Peyer's patch (tissue), 4 donors: ENCODE measurements around the gene SOX8. TPM values are rescaled to one million over a fixed set of nuclear protein-coding genes. Genes with fewer than 3 reads are reported as not detected.
A peak's percentile ranks its signal among the peaks of the same experiment; 100 is the strongest.

ENCODE experiments used
- DNase-seq, 3 donors: peaks; one replicate each; pipeline ENCODE4 v3.0.0-alpha.2; 2017 to 2019
- H3K27ac ChIP-seq, 4 donors: fragments of 200-600 bp; sonication (generic); one replicate each; pipeline ENCODE4 v1.5.1; 2016 to 2019
- H3K27me3 ChIP-seq, 2 donors: fragments of 200-600 bp; sonication (generic); one replicate each; pipeline ENCODE4 v1.5.1; 2019
- H3K36me3 ChIP-seq, 3 donors: fragments of 200-600 bp; sonication (generic); one replicate each; pipeline ENCODE4 v1.5.1; 2016 to 2019
- H3K4me1 ChIP-seq, 4 donors: fragments of 200-600 bp; sonication (generic); one replicate each; pipeline ENCODE4 v1.5.1; 2016 to 2019
- H3K4me3 ChIP-seq, 4 donors: fragments of 200-600 bp; sonication (generic); 1 replicate in 3 of 4; 2 replicates in 1 of 4; pipeline ENCODE4 v1.5.1; 2016 to 2019; ENCODE audit warnings: mild to moderate bottlenecking in 1 of 4
- H3K9me3 ChIP-seq, 4 donors: fragments of 200-600 bp; sonication (generic); one replicate each; pipeline ENCODE4 v1.5.1; 2016 to 2019; ENCODE audit warnings: mild to moderate bottlenecking in 1 of 4
- CTCF ChIP-seq, 6 experiments: fragments of 450-650 bp in 4 of 6; fragments of 200-600 bp in 2 of 6; sonication (generic) in 1 of 6; IDR thresholded peaks; one replicate each; pipeline ENCODE4 v1.5.1; 2017 to 2019; ENCODE audit warnings: antibody characterized with exemption in 6 of 6, mild to moderate bottlenecking in 3 of 6, moderate library complexity in 1 of 6
- POLR2A ChIP-seq, 2 donors: fragments of 450-650 bp; IDR thresholded peaks; one replicate each; pipeline ENCODE4 v1.5.1; 2017; ENCODE audit warnings: antibody characterized with exemption in 2 of 2, mild to moderate bottlenecking in 2 of 2, moderate library complexity in 2 of 2
- total RNA-seq, 4 donors: library from RNA; depleted of rRNA; stranded (reverse); fragments of >200 nt; gene quantifications; one replicate each; pipeline ENCODE4 v1.1.0, GENCODE V29; 2016

The SOX8 gene
- total RNA-seq, 4 donors from 2014 or later = 0.27 to 3.3 (median 1.1) TPM; not detected in 1

GRCh38 chr16:1002399-1003166, 21.0 kb downstream of the SOX8 start:
- no peak overlapping the region for H3K4me3 ChIP-seq
- H3K9me3 ChIP-seq = no peaks in the 10 kb centered on the region
- H3K36me3 ChIP-seq = no peaks in the 10 kb centered on the region
- no peak overlapping the region for H3K27ac ChIP-seq
- no peaks in the 10 kb centered on the region for H3K27me3 ChIP-seq
- H3K4me1 ChIP-seq = peaks cover 0 to 17% (median 6%) of the 10 kb centered on the region in 4 donors
- DNase-seq = peak in 1 of 3 donors; percentile 82
- TF ChIP-seq CTCF (IDR thresholded peaks at IDR 0.05) (no peak), POLR2A (IDR thresholded peaks at IDR 0.05) (no peak)

- H3K27me3 ChIP-seq = no peaks in the 10 kb centered on the region
- TF ChIP-seq POLR2A (IDR thresholded peaks at IDR 0.05) = no peak
- no peak for TF ChIP-seq CTCF (IDR thresholded peaks at IDR 0.05)
- peak in 1 of 3 donors; percentile 66 for DNase-seq
- no peaks in the 10 kb centered on the region for H3K36me3 ChIP-seq
- no peaks in the 10 kb centered on the region for H3K9me3 ChIP-seq
- H3K27ac ChIP-seq = peak overlapping the region in 1 of 4 donors; percentile 25
- H3K4me1 ChIP-seq = peaks cover 0 to 9% (median 3%) of the 10 kb centered on the region in 4 donors
- peak overlapping the region in 1 of 4 donors; percentile 22 for H3K4me3 ChIP-seq
These were observed 22.1 kb downstream of the SOX8 start for GRCh38 chr16:1003391-1004347.

- Histone ChIP-seq H3K4me1 (peaks cover 0 to 9% (median 3%) of the 10 kb centered on the region in 4 donors), H3K27me3 (no peaks in the 10 kb centered on the region), H3K9me3 (no peaks in the 10 kb centered on the region), H3K4me3 (no peak overlapping the region), H3K36me3 (no peaks in the 10 kb centered on the region), H3K27ac (no peak overlapping the region)
- TF ChIP-seq CTCF (IDR thresholded peaks at IDR 0.05) = no peak
- TF ChIP-seq POLR2A (IDR thresholded peaks at IDR 0.05) = no peak
- DNase-seq = no peak
These were observed 23.7 kb downstream of the SOX8 start for GRCh38 chr16:1005286-1005685.

GRCh38 chr16:1006781-1007180, 25.2 kb downstream of the SOX8 start:
- Histone ChIP-seq H3K4me3 (no peak overlapping the region), H3K27me3 (no peaks in the 10 kb centered on the region), H3K27ac (no peak overlapping the region), H3K36me3 (no peaks in the 10 kb centered on the region), H3K9me3 (no peaks in the 10 kb centered on the region), H3K4me1 (peaks cover 0 to 9% (median 3%) of the 10 kb centered on the region in 4 donors)
- TF ChIP-seq CTCF (IDR thresholded peaks at IDR 0.05) (no peak), POLR2A (IDR thresholded peaks at IDR 0.05) (no peak)
- no peak for DNase-seq

GRCh38 chr16:1007284-1007850, 25.8 kb downstream of the SOX8 start:
- peaks cover 0 to 9% (median 3%) of the 10 kb centered on the region in 4 donors for H3K4me1 ChIP-seq
- TF ChIP-seq POLR2A (IDR thresholded peaks at IDR 0.05) (no peak), CTCF (IDR thresholded peaks at IDR 0.05) (no peak)
- H3K36me3 ChIP-seq = no peaks in the 10 kb centered on the region

More at GRCh38 chr16:1007284-1007850, 25.8 kb downstream of the SOX8 start:
- no peak overlapping the region for H3K4me3 ChIP-seq
- no peak overlapping the region for H3K27ac ChIP-seq
- no peaks in the 10 kb centered on the region for H3K27me3 ChIP-seq
- DNase-seq = no peak
- no peaks in the 10 kb centered on the region for H3K9me3 ChIP-seq
